ENCODE data around the gene CAPN12.

CAPN12 gene

DNA sequence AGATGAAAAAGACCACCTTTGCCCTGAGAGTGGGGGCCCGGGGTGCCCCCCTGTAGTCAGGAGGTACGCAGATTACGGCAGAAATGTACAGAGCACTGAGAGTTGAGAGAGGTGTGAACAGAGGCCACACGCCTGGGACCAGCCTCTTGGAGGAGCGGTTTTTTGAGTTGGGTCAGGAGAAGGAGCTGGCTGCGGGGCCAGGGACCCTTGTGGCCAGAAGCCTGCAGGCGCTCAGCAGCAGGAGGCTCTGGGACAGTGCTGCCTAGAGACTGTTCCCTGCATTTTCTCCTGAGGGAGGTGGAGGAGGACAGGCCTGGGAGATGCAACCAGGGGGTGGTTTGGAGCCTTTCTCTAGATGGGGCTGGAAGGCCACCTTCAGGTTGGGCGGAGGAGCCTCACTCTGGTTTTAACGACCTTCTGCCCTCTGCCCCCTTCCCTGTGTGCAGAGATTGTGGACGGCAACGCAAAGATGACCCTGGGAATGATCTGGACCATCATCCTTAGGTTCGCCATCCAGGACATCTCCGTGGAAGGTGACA, 39.7 kb downstream of the CAPN12 start:
- in situ Hi-C loops (cut with HindIII; ENCODE audit: low pct_ligation_motif_present, low pct_unique_long_range_greater_than_20kb, low sequenced_read_pairs): no loop called here
- no peak for DNase-seq

DNA sequence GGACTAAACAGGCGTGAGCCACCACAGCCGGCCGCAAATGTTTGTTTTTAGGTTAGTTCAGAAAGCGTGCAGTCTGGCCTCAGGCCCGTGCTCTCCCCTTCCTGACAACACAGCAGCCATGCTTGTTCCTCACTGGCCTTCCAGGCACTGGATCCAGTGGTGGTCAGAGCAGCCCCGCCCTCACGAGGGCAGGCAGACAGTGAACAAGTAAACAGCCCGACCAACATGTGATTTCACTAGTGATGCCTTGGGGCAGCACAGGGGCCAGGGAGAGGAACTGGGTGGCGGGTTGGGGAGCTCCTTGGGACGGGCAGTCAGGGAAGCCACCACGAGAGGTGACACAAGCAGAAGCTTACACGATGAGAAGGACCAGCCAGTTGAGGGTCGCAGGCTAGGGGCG, 40.8 kb downstream of the CAPN12 start:
- in situ Hi-C loops (cut with HindIII; ENCODE audit: low pct_ligation_motif_present, low pct_unique_long_range_greater_than_20kb, low sequenced_read_pairs): no loop called here
- DNase-seq: no peak

DNA sequence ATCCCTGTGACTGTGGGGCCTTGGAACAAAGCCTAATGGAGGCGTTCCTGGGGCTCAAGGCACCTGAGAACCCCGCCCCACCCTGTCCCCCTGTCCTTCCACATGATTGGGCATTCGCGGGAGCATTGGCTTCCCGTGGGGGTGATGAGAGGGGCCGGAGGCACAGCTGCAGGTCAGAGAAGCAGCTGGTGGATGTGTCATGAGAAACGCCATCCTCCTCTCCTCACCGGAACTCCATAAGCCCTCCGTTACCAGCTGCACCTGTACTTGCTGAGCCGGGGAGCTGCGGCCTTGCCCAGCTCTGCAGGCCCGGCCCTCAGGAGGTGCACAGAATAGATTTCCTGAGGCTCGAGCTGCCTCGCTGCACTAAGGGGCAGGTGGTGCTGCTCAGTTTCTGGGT, 42.0 kb downstream of the CAPN12 start:
- in situ Hi-C loops (cut with HindIII; ENCODE audit: low pct_ligation_motif_present, low pct_unique_long_range_greater_than_20kb, low sequenced_read_pairs): no loop called here
- DNase-seq: no peak

DNA sequence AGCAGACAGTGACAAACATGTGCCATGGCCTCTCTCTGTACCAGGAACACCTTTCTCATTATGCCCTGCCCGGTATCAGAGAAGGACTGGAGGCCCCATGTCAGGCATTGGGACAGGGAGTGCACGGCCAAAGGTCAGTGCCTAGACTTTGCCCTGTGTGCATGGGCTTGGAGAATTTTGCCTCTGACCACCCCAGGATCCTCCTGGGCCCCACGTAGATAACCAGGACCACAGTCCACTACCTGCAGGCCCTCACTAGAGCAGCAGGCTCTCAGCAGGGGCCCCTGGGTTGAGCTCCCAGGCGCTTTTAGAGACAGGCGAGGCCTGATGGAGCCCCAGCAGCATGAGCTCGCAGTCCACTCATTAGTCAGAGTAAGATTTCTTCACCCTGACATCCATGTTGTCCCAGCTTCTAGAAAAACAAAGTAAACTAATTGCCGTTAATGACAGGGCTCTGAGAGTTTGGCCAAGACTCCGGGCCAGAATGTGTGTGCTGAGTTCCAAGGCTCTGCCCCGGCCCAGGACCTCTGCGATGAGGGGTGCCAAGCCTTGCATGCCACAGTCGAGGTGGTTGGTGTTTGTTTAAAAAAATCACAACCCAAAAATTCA, 42.7 kb downstream of the CAPN12 start:
- DNase-seq: no peak
- in situ Hi-C loops (cut with HindIII; ENCODE audit: low pct_ligation_motif_present, low pct_unique_long_range_greater_than_20kb, low sequenced_read_pairs): no loop called here

DNA sequence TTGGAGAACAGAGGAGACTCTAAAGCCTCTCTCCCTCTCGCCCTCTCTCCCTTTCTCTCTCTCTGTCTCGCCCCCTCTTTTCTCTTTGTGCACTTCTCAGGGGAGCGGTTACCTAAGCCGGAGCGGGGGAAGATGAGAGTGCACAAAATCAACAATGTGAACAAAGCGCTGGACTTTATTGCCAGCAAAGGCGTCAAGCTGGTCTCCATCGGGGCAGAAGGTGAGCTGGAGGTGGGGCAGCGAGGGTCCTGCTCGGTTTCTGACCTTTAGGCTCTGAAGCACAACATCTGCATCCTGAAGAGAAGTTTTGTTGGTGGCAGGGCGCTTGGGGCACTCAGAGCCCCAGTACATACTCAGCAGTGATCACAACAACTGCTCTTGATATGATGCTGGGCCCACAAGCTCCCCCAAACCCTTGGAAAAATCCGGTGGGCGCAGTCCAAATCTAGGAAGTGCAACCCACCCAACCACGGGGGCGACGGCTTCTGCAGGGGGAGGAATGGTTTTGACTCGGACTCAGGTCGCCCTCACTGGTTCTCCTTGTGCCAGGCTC, 43.3 kb downstream of the CAPN12 start:
- in situ Hi-C loops (cut with HindIII; ENCODE audit: low pct_ligation_motif_present, low pct_unique_long_range_greater_than_20kb, low sequenced_read_pairs): no loop called here
- no peak for DNase-seq

DNA sequence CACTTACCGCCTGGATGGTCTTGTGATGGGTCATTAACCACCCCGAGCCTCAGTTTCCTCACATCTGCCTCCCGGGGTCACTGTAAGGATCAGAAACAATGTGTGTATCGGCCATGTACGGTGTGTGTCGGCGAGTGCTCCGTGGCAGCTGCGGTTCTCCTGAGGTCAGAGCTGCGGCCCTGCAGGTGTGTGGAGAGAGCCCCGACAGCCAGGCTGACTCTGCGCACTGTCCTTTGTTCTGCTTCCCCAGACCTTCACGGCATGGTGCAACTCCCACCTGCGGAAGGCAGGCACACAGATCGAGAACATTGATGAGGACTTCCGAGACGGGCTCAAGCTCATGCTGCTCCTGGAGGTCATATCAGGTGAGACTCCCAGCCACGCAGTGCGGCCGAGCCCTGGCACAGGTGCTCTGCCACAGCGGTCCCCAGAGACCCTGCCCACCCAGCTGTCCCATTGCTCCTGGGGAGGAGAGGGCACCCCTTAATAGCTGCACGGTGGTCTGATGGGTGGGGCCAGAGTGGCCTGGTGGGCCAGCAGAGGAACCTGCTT, 43.8 kb downstream of the CAPN12 start:
- DNase-seq: no peak
- in situ Hi-C loops (cut with HindIII; ENCODE audit: low pct_ligation_motif_present, low pct_unique_long_range_greater_than_20kb, low sequenced_read_pairs): no loop called here

DNA sequence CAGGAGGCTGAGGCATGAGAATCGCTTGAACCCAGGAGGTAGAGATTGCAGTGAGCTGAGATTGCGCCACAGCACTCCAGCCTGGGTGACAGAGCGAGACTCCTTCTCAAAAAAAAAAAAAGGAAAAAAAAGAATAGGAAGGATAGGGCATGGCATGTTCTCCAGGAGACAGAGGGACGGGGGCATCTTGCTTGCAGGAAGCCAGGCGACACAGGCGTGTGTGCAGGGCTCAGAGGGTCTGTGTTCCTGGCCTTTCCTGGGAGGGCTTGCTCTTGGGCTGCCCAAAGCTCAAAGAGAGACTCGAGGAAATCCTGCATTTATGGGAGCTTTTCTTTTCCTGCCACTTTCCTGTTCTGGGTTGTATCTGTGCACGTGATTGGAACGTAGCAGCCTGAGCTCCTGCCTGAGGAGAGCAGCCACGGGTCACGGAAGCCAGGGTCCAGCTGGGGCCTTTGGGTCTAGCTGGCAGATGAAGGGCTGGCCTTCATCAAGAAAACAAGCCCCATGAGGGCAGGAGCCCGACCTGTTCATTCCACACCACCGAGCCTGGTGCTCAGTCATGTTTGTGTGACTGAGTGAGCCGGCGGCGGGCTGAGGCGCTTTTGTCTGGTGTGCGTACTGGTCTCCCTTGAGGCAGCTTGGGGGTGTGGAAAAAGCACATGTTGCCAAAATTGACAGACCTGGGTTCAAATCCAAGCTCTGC, 44.5 kb downstream of the CAPN12 start:
- in situ Hi-C loops (cut with HindIII; ENCODE audit: low pct_ligation_motif_present, low pct_unique_long_range_greater_than_20kb, low sequenced_read_pairs): no loop called here

DNA sequence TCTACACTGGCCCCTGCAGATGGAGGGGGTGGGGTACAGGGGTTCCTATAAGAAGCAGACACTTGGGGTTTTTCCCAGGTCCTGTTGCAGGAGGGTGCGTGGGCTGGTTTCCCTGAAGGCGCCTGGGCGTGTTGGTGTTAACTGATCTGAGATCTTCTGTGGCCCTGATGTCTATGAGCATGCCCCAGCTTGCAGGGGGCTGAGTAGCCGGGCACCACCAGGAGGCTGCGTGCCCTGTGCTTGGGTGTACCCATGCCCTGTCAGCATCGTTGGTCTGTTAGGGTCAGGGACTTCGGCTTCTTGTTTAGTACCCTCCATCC, 45.3 kb downstream of the CAPN12 start:
- no peak for DNase-seq
- in situ Hi-C loops (cut with HindIII; ENCODE audit: low pct_ligation_motif_present, low pct_unique_long_range_greater_than_20kb, low sequenced_read_pairs): no loop called here

More for the DNA sequence above, 44.5 kb downstream of the CAPN12 start:
- no peak for DNase-seq

DNA sequence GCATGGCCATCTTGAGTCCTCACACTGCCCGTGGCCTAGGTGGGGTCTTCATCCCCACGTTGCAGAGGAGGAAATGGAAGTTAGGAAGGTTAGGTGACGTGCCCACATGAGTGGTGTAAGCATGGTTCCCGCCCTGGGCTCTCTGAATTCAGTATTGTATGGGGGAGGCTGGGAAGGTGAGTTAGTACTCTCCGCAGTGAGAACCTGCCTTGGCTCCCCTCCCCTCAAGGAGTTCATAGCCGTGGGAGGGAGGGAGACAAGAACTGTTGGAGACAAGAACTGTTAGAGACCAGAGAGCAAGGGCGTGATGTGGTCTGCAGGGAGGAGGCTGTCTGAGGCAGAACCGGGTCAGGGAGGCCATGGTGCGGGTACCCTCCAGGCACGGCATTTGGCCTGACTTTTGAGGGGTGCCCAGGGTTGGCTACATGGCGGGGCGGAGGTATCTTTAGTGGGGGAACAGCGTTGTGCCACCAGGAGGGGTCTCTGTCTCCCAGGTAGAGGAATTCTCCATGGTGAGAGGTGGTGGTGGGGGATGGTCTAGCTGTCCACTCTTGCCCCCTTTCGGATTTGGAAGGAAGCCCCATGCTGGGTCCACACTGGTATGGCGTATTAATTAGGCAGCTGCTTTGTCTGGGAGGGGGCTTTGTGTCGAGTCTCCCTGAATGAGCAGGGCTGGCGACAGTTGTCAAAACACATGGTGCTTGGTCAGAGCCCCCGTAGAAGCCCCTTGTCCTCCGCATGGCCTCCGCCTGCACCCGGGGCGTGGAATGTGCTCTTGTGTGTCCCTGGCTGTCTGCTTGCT, 45.8 kb downstream of the CAPN12 start:
- in situ Hi-C loops (cut with HindIII; ENCODE audit: low pct_ligation_motif_present, low pct_unique_long_range_greater_than_20kb, low sequenced_read_pairs): no loop called here
- no peak for DNase-seq

DNA sequence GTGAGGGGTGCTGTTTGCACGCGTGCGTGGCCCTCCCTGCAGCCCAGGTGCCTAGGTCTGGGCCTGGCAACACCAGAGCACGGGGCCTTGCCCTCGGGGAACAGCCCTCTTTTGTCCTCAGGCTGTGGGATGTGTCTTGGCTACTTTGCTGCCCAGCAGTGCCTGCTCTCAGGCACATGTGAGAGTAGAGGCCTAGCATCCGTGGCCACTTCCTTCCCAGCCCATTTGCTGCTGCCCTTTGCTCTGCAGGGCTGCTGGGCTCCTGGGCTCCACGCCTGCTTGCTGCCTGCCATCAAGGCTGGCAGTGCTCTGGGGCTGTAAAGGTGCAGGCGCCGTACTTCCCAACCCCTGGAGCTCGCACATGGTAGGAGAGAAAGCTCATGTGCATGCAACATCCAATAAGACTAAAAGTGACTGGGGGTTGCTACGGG, 46.6 kb downstream of the CAPN12 start:
- in situ Hi-C loops (cut with HindIII; ENCODE audit: low pct_ligation_motif_present, low pct_unique_long_range_greater_than_20kb, low sequenced_read_pairs): no loop called here
- no peak for DNase-seq

DNA sequence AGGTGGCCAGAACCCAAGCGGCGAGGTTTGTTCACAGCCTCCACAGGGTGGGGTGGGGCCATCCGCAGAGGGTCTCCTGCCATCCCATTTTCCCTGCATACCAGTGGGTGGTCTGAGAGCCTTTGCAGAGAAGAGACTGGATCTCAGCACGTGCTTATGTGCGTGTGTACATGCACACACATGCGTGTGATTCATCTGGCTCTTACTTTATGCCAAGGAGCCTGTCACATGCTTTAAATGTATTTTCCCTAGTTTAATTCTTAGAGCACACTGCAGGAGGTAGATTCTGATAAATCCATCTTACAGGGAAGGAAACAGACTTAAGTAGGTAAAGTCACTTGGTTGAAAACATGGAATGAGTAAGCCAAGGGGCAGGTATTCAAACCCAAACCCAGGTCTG, 47.1 kb downstream of the CAPN12 start:
- no peak for DNase-seq
- in situ Hi-C loops (cut with HindIII; ENCODE audit: low pct_ligation_motif_present, low pct_unique_long_range_greater_than_20kb, low sequenced_read_pairs): no loop called here

DNA sequence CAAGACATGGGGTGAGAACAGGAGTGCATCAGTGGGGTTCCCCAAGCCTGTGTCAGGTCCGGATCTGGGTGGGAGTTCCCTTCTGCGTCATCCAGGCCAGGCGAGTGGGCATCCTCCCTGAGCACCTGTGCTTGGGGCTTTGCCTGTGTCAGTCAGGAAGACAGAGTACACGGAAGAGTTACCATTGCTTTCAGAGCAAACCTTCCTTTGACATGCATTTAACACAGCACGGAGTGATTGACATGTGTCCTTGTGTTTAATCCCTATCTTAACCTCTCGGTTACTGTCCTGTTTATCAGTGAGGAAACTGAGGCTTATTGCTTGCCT, 47.6 kb downstream of the CAPN12 start:
- DNase-seq: no peak

DNA sequence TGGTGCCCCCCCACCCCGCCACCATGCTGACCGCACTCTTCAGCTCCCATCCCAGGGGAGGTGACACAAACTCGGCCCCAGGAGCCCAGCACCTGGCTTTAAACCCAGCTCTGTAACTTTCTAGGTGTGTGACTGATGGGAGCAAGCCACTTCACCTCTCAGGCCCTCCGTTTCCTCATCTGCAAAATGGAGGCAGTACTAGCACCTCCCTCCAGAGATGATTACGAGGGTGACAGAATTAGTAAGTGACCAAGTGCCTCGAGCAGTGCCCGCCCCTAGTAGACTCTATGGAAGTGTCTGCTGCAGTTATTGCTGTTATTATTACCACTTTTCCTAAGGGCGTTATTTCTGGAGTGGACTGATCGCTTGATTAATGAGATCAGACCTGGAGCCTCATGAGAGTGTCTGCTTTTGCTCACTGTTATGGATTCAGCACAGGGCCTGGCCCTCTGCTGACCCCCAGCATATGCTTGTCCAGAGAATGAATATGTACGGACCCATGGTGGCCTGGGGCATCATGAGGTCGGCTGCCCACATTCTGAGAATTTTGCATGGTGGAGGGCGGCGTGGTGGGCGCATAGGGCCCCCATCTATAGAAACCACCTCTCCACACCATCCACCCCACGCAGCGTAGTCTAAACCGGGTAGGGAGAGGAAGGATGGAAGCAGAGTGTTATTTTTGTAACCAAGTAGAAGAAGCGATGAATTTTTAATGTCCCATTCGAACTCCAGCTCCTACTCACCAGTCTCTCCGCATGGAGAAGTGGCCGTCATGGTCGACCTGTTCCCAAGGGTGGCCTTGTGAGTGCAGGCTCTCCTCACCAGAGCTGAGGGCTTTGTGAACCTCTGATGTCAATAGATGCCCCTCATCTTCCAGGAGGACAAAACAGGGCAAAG, 48.2 kb downstream of the CAPN12 start:
- in situ Hi-C loops (cut with HindIII; ENCODE audit: low pct_ligation_motif_present, low pct_unique_long_range_greater_than_20kb, low sequenced_read_pairs): no loop called here
- DNase-seq: no peak

More for the DNA sequence above, 47.6 kb downstream of the CAPN12 start:
- in situ Hi-C loops (cut with HindIII; ENCODE audit: low pct_ligation_motif_present, low pct_unique_long_range_greater_than_20kb, low sequenced_read_pairs): no loop called here

DNA sequence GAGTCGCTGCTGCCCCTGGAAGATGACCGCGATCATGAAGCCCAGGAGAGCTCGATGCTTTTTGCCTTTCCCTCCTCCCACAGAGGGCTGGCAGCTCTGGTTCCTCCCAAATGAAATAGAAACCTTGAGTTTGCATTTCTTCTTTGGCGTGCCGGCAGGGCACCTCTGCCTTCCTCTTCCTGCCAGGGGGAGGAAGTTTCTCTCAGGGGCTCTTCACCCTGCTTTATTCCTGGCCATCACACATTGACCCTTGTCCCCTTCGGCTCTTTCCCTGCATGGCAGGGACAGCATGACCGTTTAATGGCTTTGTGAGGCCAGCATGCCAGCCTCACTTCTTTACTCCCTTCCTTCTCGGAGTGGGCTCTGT, 49.0 kb downstream of the CAPN12 start:
- DNase-seq: no peak
- in situ Hi-C loops (cut with HindIII; ENCODE audit: low pct_ligation_motif_present, low pct_unique_long_range_greater_than_20kb, low sequenced_read_pairs): no loop called here

DNA sequence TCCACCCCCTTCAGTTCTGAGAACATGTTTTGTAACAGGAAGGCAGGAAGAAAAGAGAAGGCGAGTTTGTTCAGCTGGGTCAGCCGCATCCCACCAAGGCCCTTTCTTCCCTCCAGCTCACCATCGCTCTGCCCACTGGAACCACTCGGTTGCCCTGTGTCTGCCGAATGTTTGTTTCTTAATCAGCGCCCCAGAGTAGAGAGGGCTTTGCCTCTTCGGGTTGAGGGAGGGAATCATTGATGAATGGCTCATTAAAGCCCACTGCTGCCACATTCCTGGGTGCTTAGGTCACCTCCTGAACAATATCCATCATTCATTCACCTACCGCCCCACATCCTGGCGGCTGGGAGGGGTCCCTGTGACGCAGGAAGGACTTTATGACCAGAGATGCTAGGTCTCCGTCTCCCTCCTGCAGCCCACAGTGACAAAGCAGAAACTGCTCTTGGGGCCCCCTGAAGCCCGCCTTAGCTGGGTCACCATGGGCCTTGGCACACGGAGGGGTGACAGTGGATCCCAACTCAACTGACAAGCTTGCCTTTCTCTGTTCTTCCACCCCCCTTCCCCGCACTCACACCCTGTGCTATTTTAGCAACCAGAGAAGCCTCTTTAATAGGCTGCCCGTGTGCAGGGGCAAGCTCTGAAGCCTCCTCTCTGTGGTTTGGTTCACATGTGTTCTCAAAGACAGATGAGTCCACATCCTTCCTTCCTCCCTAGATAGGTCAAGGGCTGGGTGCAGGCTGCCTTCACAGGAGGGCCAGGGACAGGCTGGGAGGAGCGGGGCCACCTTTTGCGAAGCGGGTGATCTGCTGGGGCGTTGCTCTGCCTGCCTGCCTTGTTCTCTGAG, 50.7 kb downstream of the CAPN12 start:
- peak; percentile 90 for DNase-seq
- in situ Hi-C loops (cut with HindIII; ENCODE audit: low pct_ligation_motif_present, low pct_unique_long_range_greater_than_20kb, low sequenced_read_pairs): no loop called here

DNA sequence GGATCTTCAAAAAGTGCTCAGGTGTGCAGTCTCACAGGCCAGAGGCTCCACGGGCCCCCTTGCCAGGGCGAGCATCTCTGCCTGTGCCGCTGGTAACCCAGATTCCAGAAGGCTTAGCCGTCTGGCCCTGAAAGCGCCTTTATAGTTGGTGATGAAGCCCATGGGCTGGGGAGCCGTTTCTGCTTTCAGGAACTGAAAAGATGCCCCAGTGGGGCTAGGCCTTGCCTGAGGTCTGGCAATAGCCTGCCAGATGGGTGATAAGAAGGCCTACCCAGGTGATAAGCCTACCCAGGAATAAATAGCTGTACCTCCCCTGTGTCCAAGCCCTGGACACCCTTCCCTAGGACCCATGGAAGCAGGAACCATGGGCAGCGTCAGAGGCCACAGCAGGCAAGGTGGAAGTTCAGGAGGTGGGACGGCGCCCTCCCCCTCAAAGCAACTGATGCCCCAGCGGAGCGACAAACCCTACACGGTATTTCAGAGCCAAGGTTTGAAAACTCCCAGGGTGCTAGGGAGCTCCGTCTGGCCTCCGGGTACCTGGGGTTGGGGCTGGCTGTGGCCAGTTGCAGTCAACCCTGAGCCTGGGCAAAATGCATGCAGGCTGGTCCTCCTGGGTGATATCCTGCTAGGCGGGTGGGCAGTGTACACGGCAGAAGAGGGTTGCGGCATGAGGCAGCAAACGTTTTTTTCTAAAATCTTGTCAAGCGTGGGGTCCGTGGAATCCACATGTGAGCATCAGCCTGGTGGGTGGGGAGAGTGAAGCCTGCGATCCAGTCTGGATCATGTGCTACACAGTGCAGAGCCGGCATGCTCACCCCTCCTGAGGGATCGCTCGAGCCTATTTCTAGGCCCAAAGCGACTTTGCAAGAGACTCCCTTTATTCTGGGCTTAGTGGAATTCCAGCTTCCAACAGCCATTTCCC, 51.6 kb downstream of the CAPN12 start:
- DNase-seq: no peak
- in situ Hi-C loops (cut with HindIII; ENCODE audit: low pct_ligation_motif_present, low pct_unique_long_range_greater_than_20kb, low sequenced_read_pairs): no loop called here

All from ACHN (cell line).